ENCODE measurements around the gene CFAP141. TPM values are rescaled to one million over a fixed set of nuclear protein-coding genes. Genes with fewer than 3 reads are reported as not detected.
A peak's percentile ranks its signal among the peaks of the same experiment; 100 is the strongest.

Gene CFAP141
- polyA plus RNA-seq, 1 donor from 2014 or later, result not detected

DNA sequence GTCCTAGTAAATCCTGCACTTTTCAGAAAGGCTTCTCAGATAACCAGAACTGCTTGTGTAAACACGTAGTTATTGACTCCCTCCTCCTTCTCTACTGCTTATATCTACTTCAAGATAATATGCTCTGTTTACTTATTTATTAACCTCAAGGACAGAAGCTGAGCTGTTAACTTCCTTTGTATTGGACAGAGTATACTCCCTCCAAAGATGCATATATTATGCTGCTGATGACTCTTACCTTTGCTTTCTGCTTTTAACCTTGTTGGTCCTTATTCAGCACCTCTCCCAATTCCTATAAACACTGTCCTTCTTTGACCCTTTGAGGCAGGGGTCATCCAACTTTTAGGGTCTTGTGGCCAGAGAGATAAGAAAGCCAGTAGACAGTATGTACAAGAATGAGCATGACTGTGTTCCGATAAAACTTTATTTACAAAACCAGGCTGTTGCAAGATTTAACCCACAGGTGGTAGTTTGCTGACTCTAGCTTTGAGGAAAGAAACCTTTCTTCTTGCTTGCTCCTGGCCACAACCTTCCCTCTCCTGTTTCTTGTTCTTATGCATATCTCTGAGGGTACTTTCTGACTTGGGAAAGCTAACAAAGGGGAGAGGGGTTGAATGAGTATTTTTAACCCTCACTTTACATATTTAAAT is 19.2 kb downstream of the CFAP141 start:
- Histone ChIP-seq H3K9ac (ENCODE audit: low read length) (no peak overlapping the region), H3K9me3 (ENCODE audit: low read length) (no peaks in the 10 kb centered on the region), H3K4me2 (ENCODE audit: low read length) (no peak overlapping the region), H3K79me2 (replicated peaks; ENCODE audit: insufficient read depth, low read length) (peaks cover 7% of the 10 kb centered on the region), H3K9me2 (ENCODE audit: insufficient read depth, low read length) (no peaks in the 10 kb centered on the region), H3K4me3 (ENCODE audit: low read length) (no peak overlapping the region), H2AFZ (ENCODE audit: low read depth, low read length) (no peak overlapping the region), H3K27ac (ENCODE audit: low read length) (no peak overlapping the region), H3F3A (ENCODE audit: insufficient read depth, low read length, poor library complexity, severe bottlenecking) (no peaks in the 10 kb centered on the region), H3K27me3 (ENCODE audit: insufficient read depth, low read depth, low read length) (no peaks in the 10 kb centered on the region), H3K36me3 (ENCODE audit: insufficient read depth, low read length) (no peaks in the 10 kb centered on the region), H4K20me1 (ENCODE audit: insufficient read depth) (no peaks in the 10 kb centered on the region)
- TF ChIP-seq POLR2AphosphoS5 (IDR thresholded peaks at IDR 0.05) (no peak), MXI1 (conservative IDR thresholded peaks at IDR 0.05; ENCODE audit: poor library complexity, severe bottlenecking) (no peak), TAF1 (IDR thresholded peaks at IDR 0.05; ENCODE audit: low read depth) (no peak), SMC3 (conservative IDR thresholded peaks at IDR 0.05; ENCODE audit: poor library complexity) (no peak), EZH2 (IDR thresholded peaks at IDR 0.05; ENCODE audit: borderline replicate concordance, insufficient read depth, low read length, poor library complexity, severe bottlenecking) (no peak), RAD21 (conservative IDR thresholded peaks at IDR 0.05) (no peak), EP300 (conservative IDR thresholded peaks at IDR 0.05; ENCODE audit: poor library complexity, severe bottlenecking) (no peak)
- TF ChIP-seq, protein P1, sequence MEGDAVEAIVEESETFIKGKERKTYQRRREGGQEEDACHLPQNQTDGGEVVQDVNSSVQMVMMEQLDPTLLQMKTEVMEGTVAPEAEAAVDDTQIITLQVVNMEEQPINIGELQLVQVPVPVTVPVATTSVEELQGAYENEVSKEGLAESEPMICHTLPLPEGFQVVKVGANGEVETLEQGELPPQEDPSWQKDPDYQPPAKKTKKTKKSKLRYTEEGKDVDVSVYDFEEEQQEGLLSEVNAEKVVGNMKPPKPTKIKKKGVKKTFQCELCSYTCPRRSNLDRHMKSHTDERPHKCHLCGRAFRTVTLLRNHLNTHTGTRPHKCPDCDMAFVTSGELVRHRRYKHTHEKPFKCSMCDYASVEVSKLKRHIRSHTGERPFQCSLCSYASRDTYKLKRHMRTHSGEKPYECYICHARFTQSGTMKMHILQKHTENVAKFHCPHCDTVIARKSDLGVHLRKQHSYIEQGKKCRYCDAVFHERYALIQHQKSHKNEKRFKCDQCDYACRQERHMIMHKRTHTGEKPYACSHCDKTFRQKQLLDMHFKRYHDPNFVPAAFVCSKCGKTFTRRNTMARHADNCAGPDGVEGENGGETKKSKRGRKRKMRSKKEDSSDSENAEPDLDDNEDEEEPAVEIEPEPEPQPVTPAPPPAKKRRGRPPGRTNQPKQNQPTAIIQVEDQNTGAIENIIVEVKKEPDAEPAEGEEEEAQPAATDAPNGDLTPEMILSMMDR (IDR thresholded peaks at IDR 0.05; ENCODE audit: poor library complexity, severe bottlenecking), result no peak
- TF ChIP-seq, protein P2, sequence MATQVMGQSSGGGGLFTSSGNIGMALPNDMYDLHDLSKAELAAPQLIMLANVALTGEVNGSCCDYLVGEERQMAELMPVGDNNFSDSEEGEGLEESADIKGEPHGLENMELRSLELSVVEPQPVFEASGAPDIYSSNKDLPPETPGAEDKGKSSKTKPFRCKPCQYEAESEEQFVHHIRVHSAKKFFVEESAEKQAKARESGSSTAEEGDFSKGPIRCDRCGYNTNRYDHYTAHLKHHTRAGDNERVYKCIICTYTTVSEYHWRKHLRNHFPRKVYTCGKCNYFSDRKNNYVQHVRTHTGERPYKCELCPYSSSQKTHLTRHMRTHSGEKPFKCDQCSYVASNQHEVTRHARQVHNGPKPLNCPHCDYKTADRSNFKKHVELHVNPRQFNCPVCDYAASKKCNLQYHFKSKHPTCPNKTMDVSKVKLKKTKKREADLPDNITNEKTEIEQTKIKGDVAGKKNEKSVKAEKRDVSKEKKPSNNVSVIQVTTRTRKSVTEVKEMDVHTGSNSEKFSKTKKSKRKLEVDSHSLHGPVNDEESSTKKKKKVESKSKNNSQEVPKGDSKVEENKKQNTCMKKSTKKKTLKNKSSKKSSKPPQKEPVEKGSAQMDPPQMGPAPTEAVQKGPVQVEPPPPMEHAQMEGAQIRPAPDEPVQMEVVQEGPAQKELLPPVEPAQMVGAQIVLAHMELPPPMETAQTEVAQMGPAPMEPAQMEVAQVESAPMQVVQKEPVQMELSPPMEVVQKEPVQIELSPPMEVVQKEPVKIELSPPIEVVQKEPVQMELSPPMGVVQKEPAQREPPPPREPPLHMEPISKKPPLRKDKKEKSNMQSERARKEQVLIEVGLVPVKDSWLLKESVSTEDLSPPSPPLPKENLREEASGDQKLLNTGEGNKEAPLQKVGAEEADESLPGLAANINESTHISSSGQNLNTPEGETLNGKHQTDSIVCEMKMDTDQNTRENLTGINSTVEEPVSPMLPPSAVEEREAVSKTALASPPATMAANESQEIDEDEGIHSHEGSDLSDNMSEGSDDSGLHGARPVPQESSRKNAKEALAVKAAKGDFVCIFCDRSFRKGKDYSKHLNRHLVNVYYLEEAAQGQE (IDR thresholded peaks at IDR 0.05; ENCODE audit: borderline replicate concordance), result no peak

DNA sequence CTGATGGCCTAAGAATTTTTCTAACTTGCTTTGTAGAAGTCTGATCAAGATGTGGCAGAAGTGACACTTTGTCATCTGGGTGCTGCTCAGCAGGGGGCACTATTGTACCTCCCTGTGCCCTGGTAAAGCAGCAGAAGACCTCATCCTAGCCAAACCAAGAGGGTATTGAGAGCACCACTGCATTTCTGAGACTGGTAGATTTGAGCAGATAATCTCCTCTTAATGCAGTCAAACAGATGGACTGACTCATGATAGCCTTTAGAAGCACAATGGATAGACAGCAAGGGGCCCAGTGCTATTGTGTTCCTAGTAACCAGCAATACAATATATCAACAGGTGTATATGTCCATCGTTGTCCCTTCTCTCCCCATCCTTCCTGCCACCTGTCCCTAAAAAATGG is 20.0 kb downstream of the CFAP141 start:
- Histone ChIP-seq H3K27ac (ENCODE audit: low read length) (no peak overlapping the region), H3K9ac (ENCODE audit: low read length) (no peak overlapping the region), H4K20me1 (ENCODE audit: insufficient read depth) (no peaks in the 10 kb centered on the region), H2AFZ (ENCODE audit: low read depth, low read length) (no peak overlapping the region), H3K9me2 (ENCODE audit: insufficient read depth, low read length) (no peaks in the 10 kb centered on the region), H3K9me3 (ENCODE audit: low read length) (no peaks in the 10 kb centered on the region), H3K36me3 (ENCODE audit: insufficient read depth, low read length) (no peaks in the 10 kb centered on the region), H3F3A (ENCODE audit: insufficient read depth, low read length, poor library complexity, severe bottlenecking) (no peaks in the 10 kb centered on the region), H3K27me3 (ENCODE audit: insufficient read depth, low read depth, low read length) (no peaks in the 10 kb centered on the region), H3K4me3 (ENCODE audit: low read length) (no peak overlapping the region), H3K79me2 (replicated peaks; ENCODE audit: insufficient read depth, low read length) (peaks cover 15% of the 10 kb centered on the region), H3K4me2 (ENCODE audit: low read length) (no peak overlapping the region)
- TF ChIP-seq TAF1 (IDR thresholded peaks at IDR 0.05; ENCODE audit: low read depth) (no peak), SMC3 (conservative IDR thresholded peaks at IDR 0.05; ENCODE audit: poor library complexity) (no peak), EZH2 (IDR thresholded peaks at IDR 0.05; ENCODE audit: borderline replicate concordance, insufficient read depth, low read length, poor library complexity, severe bottlenecking) (no peak), EP300 (conservative IDR thresholded peaks at IDR 0.05; ENCODE audit: poor library complexity, severe bottlenecking) (no peak), MXI1 (conservative IDR thresholded peaks at IDR 0.05; ENCODE audit: poor library complexity, severe bottlenecking) (no peak), POLR2AphosphoS5 (IDR thresholded peaks at IDR 0.05) (no peak), RAD21 (conservative IDR thresholded peaks at IDR 0.05) (peak; percentile 18)
- TF ChIP-seq, protein P2 (IDR thresholded peaks at IDR 0.05; ENCODE audit: borderline replicate concordance), result no peak
- TF ChIP-seq, protein P1 (IDR thresholded peaks at IDR 0.05; ENCODE audit: poor library complexity, severe bottlenecking), result peak; percentile 38
